Activated CD8-positive, alpha-beta memory T cell treated with anti-CD3 and anti-CD28 coated beads, Interleukin-2, amount 50 U/mL, for 24 hours (primary cell): ENCODE data around the gene GAD1.
A peak's percentile ranks its signal among the peaks of the same experiment; 100 is the strongest.

Experiments used
- DNase-seq: peaks from one replicate; pipeline ENCODE4 v3.0.0-alpha.2; 2020; ENCODE audit errors: extremely low read depth

Gene GAD1

DNA sequence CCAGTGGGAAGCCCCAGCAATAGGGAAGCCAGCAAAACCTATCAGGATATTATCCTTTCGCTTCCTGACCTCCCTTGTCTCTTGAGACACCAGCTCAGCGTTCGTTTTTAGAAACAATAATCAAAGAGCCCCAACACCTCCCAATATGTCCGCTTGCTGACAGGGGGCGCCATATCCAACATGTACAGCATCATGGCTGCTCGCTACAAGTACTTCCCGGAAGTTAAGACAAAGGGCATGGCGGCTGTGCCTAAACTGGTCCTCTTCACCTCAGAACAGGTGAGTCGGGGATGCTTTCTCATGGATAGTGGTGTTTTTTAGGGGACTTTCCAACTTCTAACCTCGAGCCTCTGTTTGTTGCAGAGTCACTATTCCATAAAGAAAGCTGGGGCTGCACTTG, 28.7 kb downstream of the GAD1 start:
- DNase-seq: no peak

DNA sequence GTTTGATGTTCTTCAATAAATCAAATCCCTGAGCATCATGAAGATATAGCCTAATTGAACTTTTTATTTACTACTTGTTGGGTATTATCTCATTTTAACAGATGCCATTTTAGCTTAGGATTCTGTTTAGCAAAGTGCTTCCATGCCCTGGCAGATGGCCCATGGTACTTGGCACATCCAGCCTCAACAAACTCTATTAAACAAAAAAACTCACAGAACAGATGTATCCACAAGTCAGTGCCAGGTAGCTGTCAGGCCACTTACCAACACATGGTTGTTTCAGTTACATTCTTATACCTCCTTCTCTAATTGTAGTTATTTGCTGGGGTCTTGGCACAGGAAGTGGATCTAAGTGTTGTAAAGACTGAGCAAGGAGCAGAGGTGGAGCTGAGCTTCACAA, 29.6 kb downstream of the GAD1 start:
- DNase-seq: no peak

DNA sequence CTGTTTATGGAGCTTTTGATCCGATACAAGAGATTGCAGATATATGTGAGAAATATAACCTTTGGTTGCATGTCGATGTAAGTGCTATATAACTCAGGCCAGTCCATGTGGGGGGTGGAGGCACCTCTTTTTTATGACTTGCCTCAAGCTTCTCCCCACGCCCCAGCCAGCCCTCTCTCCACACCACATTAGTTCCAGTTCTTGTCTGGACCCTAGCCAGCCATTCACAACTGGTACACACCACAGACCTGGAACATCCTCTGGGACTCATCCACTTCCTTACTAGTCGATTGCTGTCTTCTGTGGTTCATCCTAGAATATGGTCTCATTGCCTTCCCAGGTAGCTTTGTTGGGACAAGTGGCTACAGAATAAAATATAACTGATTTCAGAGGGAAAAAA, 31.0 kb downstream of the GAD1 start:
- no peak for DNase-seq

DNA sequence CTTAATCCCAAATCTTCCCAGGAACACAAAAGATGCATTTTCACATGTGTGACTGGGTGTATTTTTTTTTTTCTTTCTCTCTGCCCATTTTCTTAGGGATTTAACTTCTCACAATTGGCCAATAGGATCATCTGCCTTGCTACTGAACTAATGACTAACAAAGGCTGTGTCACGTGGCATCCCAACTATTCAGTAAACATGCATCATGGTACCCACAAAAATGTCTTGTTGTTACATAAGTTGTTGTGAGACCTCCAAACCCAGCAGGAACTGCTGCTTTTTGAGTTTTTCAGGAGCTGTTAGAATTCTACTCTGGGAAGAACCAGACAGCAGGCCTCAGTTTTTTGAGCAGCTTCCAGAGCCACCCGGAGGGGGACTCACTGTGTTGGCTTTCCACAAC, 31.9 kb downstream of the GAD1 start:
- no peak for DNase-seq

DNA sequence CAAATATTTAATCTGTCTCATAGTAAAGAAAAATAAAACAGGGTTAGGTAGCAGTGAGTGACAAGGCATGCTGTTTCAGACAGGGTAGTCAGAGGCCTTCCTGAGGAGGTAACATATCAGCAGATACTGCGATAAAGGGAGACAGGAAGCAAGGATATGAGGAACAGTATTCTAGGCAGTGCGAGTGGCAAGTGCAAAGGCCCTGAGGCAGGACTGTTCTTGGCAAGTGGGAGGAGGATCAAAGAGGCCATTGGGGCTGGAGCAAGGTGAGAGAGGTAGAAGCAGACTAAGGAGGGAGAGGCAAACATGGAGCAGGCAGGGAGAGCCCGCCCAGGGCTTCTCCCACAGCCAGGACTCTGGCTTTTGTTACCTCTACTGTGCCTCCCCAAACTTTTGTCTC, 33.6 kb downstream of the GAD1 start:
- DNase-seq: no peak

DNA sequence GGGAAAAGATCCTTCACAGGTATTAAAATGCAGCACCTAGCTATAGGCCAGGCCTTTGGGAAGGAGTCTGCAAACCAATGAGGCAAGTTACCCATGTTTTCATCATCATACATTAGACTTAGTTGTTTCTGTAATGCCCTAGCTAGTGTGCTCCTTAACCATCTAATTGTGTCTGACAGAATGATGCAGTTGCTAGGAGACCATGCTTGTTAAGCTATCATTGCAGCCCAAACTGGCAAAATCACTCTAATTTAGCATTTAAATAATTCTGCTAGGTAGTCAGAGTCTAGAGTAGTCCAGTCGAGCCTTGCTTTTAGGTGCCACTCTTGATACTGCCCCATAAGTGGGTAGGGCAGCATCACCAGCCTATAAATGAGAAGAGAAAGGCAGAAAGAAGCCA, 34.9 kb downstream of the GAD1 start:
- no peak for DNase-seq

DNA sequence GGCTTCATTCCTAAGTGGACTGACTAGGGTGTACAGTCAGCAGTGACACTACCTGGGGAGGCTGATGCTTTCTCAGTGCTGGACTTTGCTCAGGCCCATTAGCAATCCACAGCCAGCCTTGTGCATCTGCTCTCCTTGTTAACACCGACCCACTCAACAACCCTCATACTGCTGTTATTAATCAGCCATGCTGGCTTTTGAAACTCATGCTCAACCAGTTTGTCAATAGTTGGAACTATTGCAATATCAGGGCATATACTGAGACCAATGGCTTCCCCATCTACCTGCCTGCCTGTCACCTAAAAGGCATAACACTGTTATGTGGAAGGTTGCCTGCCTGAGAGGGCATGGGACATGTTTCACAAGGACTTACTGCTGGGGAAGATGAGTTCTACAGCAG, 39.4 kb downstream of the GAD1 start:
- DNase-seq: no peak

DNA sequence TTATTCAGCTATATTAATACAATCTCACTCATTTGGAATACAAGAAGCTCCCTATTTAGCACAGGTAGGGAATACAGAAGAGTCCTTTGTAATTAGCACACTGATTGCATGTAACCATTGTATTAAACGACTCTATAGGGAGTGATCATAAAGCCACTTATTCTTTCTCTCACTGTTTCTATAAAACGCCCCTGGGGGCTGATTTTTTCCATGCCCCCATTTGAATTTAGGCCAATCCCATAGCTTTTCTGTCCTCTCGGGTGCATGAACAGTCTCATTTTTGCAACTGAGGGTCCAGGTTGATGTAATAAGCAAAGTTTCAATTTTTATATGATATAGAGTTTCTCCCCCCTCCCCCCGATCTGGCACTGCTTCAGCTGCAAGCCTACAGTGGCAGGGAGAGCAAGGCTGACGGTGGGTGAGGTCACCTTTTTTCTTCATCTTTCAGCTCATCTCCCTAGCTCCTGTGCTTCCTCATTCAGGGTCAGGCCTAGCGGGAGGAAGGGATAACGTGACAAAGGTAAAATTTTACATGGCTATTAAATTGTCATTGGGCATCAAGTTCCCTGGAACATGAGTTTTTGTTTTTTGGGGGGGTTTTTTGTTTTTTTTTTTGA, 45.7 kb downstream of the GAD1 start:
- no peak for DNase-seq

DNA sequence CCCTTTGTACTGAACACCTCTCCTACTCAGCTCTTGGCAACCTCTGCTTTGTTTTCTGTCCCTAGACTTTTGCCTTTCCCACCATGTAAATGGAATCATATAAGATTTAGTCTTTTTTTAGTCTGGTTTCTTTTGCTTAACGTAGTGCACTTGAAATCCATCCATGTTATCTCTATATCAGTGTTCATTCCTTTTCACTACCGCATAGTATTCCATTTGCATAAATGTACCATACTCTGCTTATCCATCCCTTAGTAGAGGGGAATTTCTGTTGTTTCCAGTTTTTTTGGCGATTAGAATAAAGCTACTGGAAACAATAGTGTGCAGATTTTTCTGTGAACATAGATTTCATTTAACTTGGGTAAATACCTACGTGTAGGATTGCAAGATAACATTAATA, 46.4 kb downstream of the GAD1 start:
- no peak for DNase-seq

DNA sequence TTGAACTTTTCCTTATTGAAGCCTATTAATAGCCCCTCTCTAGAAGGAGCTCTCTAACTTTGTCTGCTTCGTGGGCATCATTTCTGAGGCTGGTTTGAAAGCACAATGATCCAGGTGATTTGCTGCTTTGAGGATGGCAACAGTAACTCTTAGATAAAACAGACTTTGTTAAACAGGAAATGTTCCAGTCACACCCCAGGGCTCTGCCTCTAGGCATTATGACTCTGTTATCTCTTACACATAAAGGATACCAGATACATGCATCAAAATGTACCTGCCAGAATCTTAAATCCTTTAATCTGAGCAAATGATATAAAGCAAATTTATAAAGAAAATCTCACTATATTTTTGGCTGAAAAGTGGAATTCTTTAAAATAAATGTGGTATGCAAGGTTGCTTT, 52.3 kb downstream of the GAD1 start:
- no peak for DNase-seq

DNA sequence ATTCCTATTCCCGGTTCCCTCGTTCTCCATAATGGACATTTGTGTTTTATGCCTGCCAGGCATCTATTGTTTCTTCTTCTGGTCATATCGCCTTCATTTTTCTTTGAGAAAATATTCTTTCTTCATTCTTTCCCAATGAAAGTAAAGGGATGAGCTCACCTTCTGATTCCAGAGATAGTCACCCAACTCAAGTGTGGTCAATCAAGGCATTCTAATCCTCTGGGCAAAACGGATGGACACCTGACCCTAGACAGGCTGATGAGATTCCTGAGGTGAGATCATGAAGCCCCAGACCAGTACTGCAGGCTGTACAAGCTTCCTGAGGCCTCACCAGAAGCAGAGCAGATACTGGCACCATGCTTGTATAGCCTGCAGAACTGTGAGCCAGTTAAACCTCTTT, 52.8 kb downstream of the GAD1 start:
- no peak for DNase-seq

DNA sequence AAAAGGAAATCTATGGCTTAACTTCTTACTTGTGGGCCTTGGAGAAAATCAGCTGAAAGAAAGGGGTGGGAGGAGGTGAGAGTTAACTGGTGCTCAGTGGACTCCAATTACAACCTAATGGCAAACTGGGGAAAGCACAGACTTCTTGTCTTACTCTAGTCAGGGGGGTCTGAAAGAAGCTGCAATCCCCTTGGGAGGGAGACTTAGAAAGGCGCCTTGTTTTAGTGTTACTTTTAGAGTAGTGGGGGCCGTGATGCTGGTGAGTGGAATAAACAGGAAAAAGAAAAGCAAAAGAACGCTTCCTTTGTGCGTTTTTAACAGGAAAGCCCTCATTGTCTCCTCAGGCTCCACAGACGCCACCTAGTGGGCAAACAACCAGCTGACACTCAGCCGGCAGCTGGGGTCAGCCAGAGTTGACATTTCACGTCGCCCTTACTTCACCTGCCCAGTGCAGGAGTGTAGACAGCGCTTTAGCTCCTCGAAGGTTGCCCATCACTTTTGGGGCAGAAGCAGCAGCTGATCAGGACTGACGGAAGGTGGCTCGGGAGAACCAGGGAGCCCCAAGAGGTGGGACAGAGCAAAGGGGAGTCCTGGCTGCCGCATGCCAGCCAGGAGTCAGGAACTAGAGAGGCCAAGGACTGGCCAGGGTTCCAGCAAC, 56.5 kb downstream of the GAD1 start:
- peak; percentile 23 for DNase-seq

DNA sequence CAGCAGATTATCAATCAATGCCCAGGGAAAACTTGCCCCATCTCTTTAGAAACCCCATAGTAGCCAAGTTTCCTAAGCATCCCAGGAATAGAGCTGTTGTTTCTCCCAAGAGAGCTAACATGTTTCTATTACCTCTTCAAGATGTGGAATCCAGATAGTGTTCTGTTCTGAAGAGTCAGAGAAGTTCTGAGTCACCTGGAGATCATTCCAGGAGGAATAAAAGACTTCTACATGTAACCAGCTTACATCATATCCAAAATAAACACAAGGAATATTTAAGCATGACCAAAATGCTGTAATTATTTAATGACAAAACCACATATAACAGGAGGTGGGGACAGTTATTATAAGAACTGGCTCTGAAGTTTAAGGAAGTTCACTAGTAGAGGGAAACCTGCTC, 61.4 kb downstream of the GAD1 start:
- DNase-seq: no peak

DNA sequence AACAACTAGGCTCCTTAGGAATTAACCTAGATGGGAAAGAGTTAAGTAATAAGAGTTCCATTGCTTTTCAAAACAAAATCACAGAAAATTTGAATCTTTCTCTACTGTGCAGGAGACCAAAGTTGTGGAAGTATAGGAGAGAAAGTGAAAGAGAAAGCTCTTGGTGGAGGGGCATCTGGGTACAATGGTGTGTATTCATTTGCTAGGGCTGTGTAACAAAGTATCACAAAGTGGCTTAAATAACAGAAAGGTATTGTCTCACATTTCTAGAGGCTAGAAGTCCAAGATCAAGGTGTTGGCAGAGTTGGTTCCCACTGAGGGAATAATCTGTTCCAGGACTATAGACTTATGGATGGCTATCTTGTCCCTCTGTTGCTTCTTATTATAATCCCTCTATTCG, 61.8 kb downstream of the GAD1 start:
- DNase-seq: no peak

DNA sequence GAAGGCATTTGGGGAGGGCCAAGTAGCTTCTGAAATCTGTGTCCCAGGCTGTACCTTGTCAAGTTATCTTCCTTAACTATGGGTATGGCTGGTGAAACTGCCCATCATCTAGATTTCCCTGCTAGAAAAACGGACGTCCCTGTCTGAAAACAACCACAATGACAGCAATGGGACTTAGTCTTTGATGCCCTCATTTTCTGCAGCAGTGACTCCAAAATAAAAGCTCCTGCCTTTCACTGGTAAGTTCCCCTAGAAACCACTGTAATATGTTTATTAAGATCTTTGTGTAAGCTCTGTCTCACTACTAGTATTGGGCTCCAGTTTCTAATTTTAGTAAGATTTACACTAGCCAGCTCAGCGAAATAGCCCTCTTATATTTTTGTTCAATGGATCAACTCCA, 65.2 kb downstream of the GAD1 start:
- DNase-seq: no peak

DNA sequence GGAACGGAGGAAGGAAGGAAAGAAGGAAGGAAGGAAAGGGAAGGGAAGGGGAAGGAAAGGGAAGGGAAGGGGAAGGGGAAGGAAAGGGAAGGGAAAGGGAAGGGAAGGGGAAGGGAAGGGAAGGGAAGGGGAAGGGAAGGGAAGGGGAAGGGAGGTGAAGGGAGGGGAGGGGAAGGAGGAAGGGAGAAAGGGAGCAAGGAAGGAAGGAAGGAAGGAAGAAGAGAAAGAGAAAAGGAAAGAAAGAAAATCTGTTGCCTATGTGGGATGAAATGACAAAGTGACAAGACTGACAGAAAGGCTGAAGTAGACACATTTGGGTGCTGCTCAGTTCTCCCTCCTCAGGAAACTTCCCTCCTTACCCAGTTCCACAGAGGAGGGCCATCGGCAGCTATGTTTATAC, 66.1 kb downstream of the GAD1 start:
- DNase-seq: no peak

DNA sequence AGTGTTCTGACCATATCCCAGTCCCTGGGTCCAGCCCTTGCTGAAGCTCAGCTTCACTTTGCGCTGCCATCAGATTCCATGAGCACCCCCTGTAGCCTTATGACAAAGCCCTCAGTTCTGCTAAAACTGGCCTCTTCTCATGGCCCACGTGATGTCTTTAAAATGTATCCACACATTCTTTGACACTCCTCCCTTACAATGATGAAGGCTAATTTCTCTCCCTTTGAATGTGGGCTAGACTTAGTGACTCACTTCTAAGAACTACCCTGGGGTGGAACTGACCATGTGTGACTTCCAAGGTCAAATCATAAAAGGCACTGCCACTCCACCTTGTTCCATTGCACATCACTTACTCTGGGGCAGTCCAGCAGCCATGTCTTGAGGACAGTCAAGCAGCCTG, 67.0 kb downstream of the GAD1 start:
- no peak for DNase-seq

DNA sequence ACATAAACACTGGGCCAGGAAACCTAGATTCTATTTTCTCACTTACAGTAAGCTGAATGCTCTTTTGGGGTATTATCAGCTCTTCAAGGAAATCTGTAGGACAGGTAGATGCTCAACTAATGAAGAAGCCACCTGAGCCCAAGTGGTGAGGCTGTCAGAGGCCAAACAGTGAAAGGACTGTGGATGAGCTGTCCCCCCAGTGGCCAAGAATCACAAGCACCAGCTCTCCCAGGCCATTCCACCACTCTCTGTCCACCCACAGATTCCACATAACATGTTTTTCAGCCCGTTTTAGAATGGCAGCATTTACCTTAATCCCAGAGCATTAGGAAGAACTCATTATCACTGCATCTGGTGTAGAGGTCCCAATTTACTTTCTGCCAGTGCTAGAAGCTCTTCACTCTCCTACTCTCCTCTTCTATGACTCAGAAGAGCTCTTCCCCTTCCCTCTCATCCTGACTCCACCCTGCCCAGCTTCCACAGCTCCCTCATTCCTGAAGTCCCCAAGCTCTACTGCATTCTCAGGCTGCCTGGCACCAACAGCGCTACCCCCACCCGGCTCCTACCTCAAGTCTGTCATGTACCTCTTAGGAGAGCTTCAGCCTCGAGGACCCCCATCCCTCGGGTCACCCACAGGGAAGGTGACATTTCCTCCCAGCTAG, 68.6 kb downstream of the GAD1 start:
- DNase-seq: no peak

DNA sequence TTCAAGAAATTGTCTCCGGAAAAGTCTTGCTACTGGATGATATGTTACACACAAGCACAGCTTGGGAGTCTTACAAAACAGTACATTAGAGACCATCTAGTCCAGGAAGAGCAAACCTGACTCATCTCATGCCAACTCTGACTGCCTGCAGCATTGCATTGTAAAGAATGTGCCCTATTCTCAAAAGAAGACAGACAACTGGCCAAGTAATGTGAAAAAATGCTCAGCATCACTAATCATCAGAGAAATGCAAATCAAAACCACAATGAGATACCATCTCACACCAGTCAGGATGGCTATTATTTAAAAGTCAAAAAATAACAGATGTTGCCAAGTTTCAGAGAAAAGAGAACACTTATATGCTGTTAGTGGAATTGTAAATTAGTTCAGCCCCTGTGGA, 69.7 kb downstream of the GAD1 start:
- DNase-seq: no peak

DNA sequence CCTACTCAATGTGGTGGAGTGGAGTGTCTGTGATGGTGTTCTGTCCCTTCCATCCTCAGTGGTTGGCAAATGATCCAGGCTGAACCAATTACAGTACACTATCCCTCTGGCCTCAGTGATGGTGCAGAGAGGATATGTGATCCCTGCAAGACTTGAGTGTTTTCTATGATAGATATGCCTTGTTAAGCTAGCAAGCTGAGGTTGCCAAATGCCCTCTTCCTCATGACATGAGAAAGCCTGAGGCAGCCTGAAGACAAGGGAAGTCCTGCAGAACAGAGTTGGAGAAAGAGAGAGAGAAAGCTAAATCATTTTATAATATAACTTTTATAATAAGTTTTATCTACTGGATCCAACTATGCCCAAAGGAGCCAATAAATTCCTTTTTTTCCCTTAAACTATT, 70.8 kb downstream of the GAD1 start:
- DNase-seq: no peak

DNA sequence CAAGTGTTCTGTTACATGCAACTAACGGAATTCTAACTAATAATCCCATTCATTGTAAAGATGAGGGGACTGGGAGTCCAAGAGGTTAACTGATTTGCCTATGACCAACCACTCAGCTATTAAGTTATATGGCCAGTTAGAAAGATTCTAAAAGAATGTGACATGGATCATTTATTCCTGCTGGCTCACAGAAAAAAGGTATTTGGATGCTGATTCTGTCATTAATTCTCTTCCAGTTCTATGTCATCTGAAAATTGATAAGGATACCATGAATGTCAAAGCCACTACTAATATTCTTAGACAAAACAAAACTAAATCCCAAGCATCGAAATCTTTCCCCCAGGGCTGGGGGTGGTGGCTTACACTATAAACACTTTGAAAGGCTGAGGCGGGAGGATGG, 71.2 kb downstream of the GAD1 start:
- no peak for DNase-seq

DNA sequence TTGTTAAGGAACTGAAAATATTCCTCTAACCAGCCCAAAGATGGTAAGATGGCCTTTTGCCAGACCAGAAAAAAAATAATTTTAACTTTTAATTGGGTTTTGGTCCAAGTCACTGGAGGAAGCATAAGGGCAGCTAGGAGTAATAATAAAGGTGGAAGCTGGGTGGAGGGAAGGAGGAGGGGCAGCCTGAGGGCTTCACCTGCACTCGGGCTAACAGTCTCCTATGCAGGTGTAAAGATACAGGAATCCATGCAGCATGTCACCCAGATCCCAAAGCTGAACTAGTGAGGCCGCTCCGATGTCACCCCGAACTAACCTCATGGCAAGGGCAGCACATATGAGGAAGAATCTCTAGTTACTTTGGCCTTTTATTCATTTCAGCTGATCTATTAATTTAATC, 75.2 kb downstream of the GAD1 start:
- no peak for DNase-seq

DNA sequence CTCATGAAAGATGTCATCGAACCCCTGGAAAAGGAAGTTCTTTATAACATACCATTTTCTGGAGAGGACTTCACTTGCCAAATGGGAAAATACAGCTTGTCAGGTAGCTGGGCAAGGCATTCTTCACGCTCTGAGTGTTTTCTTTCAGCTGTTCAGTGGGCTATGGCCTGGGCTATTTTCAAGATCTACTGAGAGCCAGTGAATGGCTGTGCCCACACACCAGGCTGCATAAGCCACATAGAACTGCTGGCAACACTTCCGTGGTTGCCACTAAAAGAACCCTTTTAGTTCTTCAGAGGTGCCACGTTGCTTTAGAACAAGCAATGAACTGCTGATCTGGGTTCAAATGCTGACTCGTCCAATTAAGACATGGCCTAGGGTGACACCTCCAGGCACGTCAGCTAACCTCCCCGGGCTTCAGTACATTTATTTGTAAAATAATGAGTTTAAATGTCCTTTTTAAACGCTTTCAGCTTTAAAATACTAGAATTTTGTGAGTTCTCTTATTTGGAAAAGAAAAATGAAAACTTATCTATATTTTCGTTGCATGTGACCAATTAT, 75.8 kb downstream of the GAD1 start:
- DNase-seq: no peak
